Peyer's patch (tissue), 4 donors: Measurements from ENCODE around the gene CAPN9. TPM values are rescaled to one million over a fixed set of nuclear protein-coding genes. Genes with fewer than 3 reads are reported as not detected.

Experiments
- DNase-seq, 3 donors: peaks; one replicate each; pipeline ENCODE4 v3.0.0-alpha.2; 2017 to 2019
- H3K27ac ChIP-seq, 4 donors: fragments of 200-600 bp; sonication (generic); one replicate each; pipeline ENCODE4 v1.5.1; 2016 to 2019
- H3K27me3 ChIP-seq, 2 donors: fragments of 200-600 bp; sonication (generic); one replicate each; pipeline ENCODE4 v1.5.1; 2019
- H3K36me3 ChIP-seq, 3 donors: fragments of 200-600 bp; sonication (generic); one replicate each; pipeline ENCODE4 v1.5.1; 2016 to 2019
- H3K4me1 ChIP-seq, 4 donors: fragments of 200-600 bp; sonication (generic); one replicate each; pipeline ENCODE4 v1.5.1; 2016 to 2019
- H3K4me3 ChIP-seq, 4 donors: fragments of 200-600 bp; sonication (generic); 1 replicate in 3 of 4; 2 replicates in 1 of 4; pipeline ENCODE4 v1.5.1; 2016 to 2019; ENCODE audit warnings: mild to moderate bottlenecking in 1 of 4
- H3K9me3 ChIP-seq, 4 donors: fragments of 200-600 bp; sonication (generic); one replicate each; pipeline ENCODE4 v1.5.1; 2016 to 2019; ENCODE audit warnings: mild to moderate bottlenecking in 1 of 4
- CTCF ChIP-seq, 6 experiments: fragments of 450-650 bp in 4 of 6; fragments of 200-600 bp in 2 of 6; sonication (generic) in 1 of 6; IDR thresholded peaks; one replicate each; pipeline ENCODE4 v1.5.1; 2017 to 2019; ENCODE audit warnings: antibody characterized with exemption in 6 of 6, mild to moderate bottlenecking in 3 of 6, moderate library complexity in 1 of 6
- POLR2A ChIP-seq, 2 donors: fragments of 450-650 bp; IDR thresholded peaks; one replicate each; pipeline ENCODE4 v1.5.1; 2017; ENCODE audit warnings: antibody characterized with exemption in 2 of 2, mild to moderate bottlenecking in 2 of 2, moderate library complexity in 2 of 2
- total RNA-seq, 4 donors: library from RNA; depleted of rRNA; stranded (reverse); fragments of >200 nt; gene quantifications; one replicate each; pipeline ENCODE4 v1.1.0, GENCODE V29; 2016

Gene CAPN9
- total RNA-seq, 4 donors from 2014 or later: 23.7 to 43.1 (median 33.4) TPM

- Histone ChIP-seq H3K4me3 (no peak overlapping the region), H3K9me3 (no peaks in the 10 kb centered on the region), H3K4me1 (peaks cover 0 to 10% (median 0%) of the 10 kb centered on the region in 4 donors), H3K27ac (no peak overlapping the region), H3K36me3 (no peaks in the 10 kb centered on the region), H3K27me3 (no peaks in the 10 kb centered on the region)
- TF ChIP-seq CTCF (IDR thresholded peaks at IDR 0.05) (no peak), POLR2A (IDR thresholded peaks at IDR 0.05) (no peak)
- no peak for DNase-seq
Measured at GRCh38 chr1:230706020-230706699, 41.0 kb upstream of the CAPN9 start.

GRCh38 chr1:230706887-230707731, 40.1 kb upstream of the CAPN9 start:
- no peak overlapping the region for H3K27ac ChIP-seq
- no peaks in the 10 kb centered on the region for H3K36me3 ChIP-seq
- TF ChIP-seq CTCF (IDR thresholded peaks at IDR 0.05) (no peak), POLR2A (IDR thresholded peaks at IDR 0.05) (no peak)
- H3K4me3 ChIP-seq: no peak overlapping the region
- no peak for DNase-seq
- H3K9me3 ChIP-seq: no peaks in the 10 kb centered on the region
- H3K4me1 ChIP-seq: peaks cover 0 to 10% (median 0%) of the 10 kb centered on the region in 4 donors
- H3K27me3 ChIP-seq: no peaks in the 10 kb centered on the region

- TF ChIP-seq CTCF (IDR thresholded peaks at IDR 0.05): no peak
- no peak for TF ChIP-seq POLR2A (IDR thresholded peaks at IDR 0.05)
- Histone ChIP-seq H3K36me3 (no peaks in the 10 kb centered on the region), H3K9me3 (no peaks in the 10 kb centered on the region), H3K4me1 (peaks cover 0 to 10% (median 0%) of the 10 kb centered on the region in 4 donors), H3K27ac (peak overlapping the region in 3 of 4 donors; percentile 24 to 87 (median 72)), H3K27me3 (no peaks in the 10 kb centered on the region), H3K4me3 (no peak overlapping the region)
- DNase-seq: no peak
Measured at GRCh38 chr1:230707732-230708630, 39.2 kb upstream of the CAPN9 start.

- Histone ChIP-seq H3K9me3 (no peaks in the 10 kb centered on the region), H3K4me1 (peaks cover 0 to 15% (median 0%) of the 10 kb centered on the region in 4 donors), H3K27me3 (no peaks in the 10 kb centered on the region), H3K27ac (peak overlapping the region in 3 of 4 donors; percentile 36 to 87 (median 72)), H3K4me3 (no peak overlapping the region), H3K36me3 (no peaks in the 10 kb centered on the region)
- peak in 2 of 3 donors; percentile 92 to 93 for DNase-seq
- TF ChIP-seq POLR2A (IDR thresholded peaks at IDR 0.05) (no peak), CTCF (IDR thresholded peaks at IDR 0.05) (no peak)
Measured at GRCh38 chr1:230708631-230709580, 38.3 kb upstream of the CAPN9 start.
